SU-DHL-6 (cell line): ENCODE measurements around the gene FAP.

Source experiments
- CTCF ChIP-seq: fragments of 200-600 bp; sonication (generic); IDR thresholded peaks from one replicate; pipeline ENCODE4 v1.5.1; 2017; ENCODE audit warnings: antibody characterized with exemption, mild to moderate bottlenecking, low read length, moderate library complexity; ENCODE audit not compliant: insufficient read depth, poor library complexity, severe bottlenecking
- EZH2phosphoT487 ChIP-seq: fragments of 200-600 bp; sonication (generic), shearing (Covaris generic); conservative IDR thresholded peaks from 2 replicates; pipeline ENCODE4 v1.6.1; 2018; ENCODE audit warnings: mild to moderate bottlenecking, antibody characterized with exemption, low read length, moderate library complexity, mixed read lengths

- TF ChIP-seq EZH2phosphoT487 (no peak), CTCF (no peak)
Measured at GRCh38 chr2:162265666-162266459, 22.6 kb upstream of the FAP start.
